GM12874 (cell line): ENCODE data around the gene ADGRB3.

Experiments used
- TF ChIP-seq, protein P1 (sequence below): IDR thresholded peaks from 2 replicates; pipeline ENCODE4 v1.5.1; 2011; ENCODE audit warnings: low read depth, mild to moderate bottlenecking, control low read depth, low read length, moderate library complexity; ENCODE audit not compliant: insufficient read depth

Gene ADGRB3

DNA sequence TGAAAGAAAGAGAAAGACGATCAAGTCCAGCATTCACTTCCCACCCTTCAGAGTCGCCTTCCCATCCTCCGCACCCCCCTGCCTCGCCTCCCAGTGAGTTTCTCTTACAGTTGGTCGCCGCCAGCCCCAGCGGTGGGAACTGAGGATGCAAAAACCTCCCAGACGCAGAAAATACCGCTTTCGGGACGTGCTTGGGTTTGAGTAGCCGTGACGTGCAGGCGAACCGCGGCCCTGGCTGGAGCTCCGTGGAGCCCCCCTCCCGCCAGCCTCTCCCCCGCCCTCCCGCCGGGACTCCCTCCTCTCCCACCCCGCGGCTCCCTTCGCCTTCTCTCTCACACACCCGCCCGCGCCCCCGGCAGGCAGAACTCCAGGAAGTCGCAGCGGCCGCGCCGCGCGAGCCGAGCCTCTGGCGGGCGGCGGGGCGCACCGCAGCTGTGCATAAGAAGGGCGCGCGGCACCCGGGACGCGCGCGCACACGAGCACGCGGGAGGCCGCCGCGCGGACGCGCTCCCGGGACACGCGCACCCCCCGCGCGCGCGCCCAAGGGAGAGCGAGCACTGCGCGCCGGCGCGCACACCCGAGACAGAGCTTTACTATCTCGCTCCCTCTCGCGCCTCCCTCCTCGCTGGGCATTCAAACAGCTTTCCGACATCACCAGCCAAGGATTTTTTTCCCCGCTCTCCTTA lies at the start of gene ADGRB3:
TSS of gene ADGRB3 (plus strand) at position 557 of the 686 bp plus-strand sequence. CDS start 3,394 bp downstream, outside the sequence.
- TF ChIP-seq, protein P1, sequence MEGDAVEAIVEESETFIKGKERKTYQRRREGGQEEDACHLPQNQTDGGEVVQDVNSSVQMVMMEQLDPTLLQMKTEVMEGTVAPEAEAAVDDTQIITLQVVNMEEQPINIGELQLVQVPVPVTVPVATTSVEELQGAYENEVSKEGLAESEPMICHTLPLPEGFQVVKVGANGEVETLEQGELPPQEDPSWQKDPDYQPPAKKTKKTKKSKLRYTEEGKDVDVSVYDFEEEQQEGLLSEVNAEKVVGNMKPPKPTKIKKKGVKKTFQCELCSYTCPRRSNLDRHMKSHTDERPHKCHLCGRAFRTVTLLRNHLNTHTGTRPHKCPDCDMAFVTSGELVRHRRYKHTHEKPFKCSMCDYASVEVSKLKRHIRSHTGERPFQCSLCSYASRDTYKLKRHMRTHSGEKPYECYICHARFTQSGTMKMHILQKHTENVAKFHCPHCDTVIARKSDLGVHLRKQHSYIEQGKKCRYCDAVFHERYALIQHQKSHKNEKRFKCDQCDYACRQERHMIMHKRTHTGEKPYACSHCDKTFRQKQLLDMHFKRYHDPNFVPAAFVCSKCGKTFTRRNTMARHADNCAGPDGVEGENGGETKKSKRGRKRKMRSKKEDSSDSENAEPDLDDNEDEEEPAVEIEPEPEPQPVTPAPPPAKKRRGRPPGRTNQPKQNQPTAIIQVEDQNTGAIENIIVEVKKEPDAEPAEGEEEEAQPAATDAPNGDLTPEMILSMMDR, result no peak

DNA sequence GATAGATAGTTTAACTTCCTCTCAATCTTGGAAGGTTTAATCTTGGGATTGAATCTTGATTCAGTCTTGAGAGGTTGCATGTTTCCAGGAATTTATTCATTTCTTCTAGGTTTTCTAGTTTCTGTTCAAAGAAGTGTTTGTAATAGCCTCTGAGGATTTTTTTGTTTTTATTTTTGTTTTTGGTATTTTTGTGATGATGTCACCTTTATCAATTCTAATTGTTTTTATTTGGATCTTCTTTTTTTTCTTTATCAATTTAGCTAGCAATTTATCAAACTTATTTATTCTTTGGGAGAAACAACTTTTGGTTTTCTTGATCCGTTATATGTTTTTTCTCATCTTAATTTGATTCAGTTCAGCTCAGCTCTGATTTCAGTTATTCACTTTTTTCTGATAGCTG lies 41.5 kb upstream of the ADGRB3 start:
- TF ChIP-seq, protein P1, result no peak

DNA sequence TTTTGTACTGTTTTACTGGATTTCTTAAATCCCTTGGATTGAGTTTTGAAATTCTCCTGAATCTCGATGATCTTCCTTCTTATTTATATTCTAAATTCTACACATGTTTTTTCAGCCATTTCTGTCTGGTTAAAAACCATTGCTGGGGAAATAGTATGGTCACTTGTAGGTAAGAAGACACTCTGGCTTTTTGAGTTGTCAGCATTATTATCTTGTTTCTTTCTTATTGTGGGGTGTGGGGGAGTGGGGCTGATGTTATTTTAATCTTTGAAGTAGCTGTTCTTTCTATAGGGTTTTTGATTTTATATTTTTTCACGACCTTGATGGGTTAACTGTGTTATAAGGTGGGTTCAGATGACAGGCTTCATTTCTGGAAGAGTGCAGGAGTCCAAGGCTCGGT lies 37.4 kb upstream of the ADGRB3 start:
- TF ChIP-seq, protein P1, result no peak

DNA sequence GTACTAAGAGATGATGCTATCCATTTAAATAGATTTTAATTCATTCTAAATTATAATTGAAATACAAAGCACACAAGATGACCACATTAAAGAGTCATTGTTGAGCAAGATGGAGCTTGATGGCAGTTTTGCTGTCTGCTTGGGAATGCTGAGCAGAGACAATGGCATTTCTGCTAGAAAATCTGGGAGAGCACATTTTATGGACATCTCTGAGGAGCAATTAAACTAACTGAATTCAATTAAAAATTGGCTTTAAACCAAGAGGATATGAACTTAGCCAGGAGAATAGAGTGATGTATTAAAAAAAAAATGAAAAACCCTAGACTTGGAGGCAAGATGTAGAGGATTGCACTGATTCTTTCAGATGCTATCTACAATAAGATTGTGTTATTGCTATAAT lies 19.1 kb upstream of the ADGRB3 start:
- TF ChIP-seq, protein P1, result no peak

DNA sequence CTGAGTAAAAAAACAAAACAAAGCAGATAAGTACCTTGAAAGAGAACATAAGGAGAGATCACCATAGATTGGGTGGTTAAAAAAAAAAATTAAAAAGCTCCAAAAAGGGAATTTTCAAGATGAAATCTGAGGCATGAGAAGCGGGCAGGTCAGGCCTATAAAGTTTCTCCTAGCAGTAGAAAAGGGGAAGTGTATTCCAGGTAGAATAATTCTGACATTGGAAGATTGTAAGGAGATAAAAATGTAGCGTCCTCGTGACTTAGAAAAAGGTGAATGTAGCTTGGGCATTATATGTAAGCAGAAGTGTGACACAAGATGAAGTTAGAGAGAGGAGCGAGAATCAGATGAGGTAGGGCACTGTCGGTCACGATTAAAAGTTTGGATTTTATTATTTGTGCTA lies 9.1 kb upstream of the ADGRB3 start:
- TF ChIP-seq, protein P1, result no peak

DNA sequence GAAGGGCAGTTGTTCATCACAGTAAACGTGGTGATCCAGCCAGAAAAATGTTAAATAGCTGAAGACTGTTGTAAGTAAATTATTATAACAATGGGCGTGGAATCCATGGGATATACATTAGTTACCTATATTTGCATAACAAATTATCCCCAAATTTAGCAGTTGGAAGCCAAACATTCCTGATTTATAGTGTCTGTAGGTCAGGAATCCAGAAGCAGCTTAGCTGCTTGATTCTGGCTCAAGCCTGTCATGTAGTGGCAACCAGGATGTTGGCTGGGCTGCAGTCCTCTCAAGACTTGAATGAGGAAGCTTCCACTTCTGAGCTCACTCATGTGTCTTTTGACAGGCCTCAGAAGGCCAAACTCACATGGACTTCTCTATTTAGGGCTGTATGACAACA lies 6.9 kb upstream of the ADGRB3 start:
- TF ChIP-seq, protein P1, result no peak

DNA sequence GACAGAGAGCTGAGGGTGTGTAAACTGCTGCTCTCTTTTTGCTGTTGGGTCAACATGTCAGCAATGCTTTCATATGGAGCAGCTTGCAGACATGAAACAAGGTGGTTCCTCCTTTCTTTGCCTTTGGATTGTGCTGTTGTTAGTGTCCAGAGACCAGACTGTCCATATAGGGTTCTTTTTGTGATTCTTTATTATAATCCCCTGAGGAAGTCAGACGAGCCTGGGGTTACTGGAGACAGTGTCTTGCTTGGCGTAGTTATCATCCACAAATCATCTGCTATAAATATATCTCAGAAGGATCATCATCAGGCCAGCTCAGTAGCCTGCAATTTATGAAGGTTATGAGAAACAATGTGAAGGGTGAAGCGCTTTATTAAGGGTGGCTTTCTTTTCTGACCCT lies 2.3 kb upstream of the ADGRB3 start:
- TF ChIP-seq, protein P1, result no peak
